Muscle layer of duodenum (tissue), 2 donors: ENCODE results near the gene C1QTNF7.
A peak's percentile ranks its signal among the peaks of the same experiment; 100 is the strongest.

Experiments
- H3K27ac ChIP-seq: one replicate; pipeline ENCODE4 v1.7.0; 2013; ENCODE audit warnings: mild to moderate bottlenecking, low read length
- H3K27me3 ChIP-seq: one replicate; pipeline ENCODE4 v1.7.0; 2013; ENCODE audit warnings: low read depth, mild to moderate bottlenecking, control low read depth, low read length
- H3K36me3 ChIP-seq, 2 donors: one replicate each; pipeline ENCODE4 v1.7.0; 2013; ENCODE audit warnings: low read length in 2 of 2, control low read depth in 1 of 2, mild to moderate bottlenecking in 1 of 2; ENCODE audit not compliant: insufficient read depth in 2 of 2, control insufficient read depth in 1 of 2
- H3K4me1 ChIP-seq, 2 donors: one replicate each; pipeline ENCODE4 v1.7.0; 2013; ENCODE audit warnings: low read length in 2 of 2, mild to moderate bottlenecking in 2 of 2, control low read depth in 1 of 2, moderate library complexity in 1 of 2; ENCODE audit not compliant: insufficient read depth in 2 of 2, control insufficient read depth in 1 of 2
- H3K4me3 ChIP-seq, 2 donors: one replicate each; pipeline ENCODE4 v1.7.0; 2013; ENCODE audit warnings: low read length in 2 of 2, low read depth in 1 of 2, mild to moderate bottlenecking in 1 of 2
- H3K9me3 ChIP-seq, 2 donors: one replicate each; pipeline ENCODE4 v1.7.0; 2013; ENCODE audit warnings: low read length in 2 of 2, control low read depth in 1 of 2, mild to moderate bottlenecking in 1 of 2; ENCODE audit not compliant: control insufficient read depth in 1 of 2
- donor health status: healthy.

C1QTNF7 gene

GRCh38 chr4:15427701-15428100 is at the start of gene C1QTNF7:
Gene C1QTNF7, plus strand, starts transcription at chr4:15428033. Its CDS starts 7,711 bp downstream, at chr4:15435744.
- Histone ChIP-seq H3K4me3 (peak within 1 kb of the TSS in 1 of 2 donors; percentile 5), H3K9me3 (no peaks in the 10 kb centered on the region), H3K27ac (peak within 1 kb of the TSS; percentile 42), H3K36me3 (no peaks in the 10 kb centered on the region), H3K27me3 (no peaks in the 10 kb centered on the region), H3K4me1 (peaks cover 0 to 13% of the 10 kb centered on the region in 2 donors)

GRCh38 chr4:15378062-15378461 is 49.8 kb upstream of the C1QTNF7 start:
- Histone ChIP-seq H3K27me3 (no peaks in the 10 kb centered on the region), H3K4me3 (no peak overlapping the region), H3K4me1 (no peaks in the 10 kb centered on the region), H3K36me3 (no peaks in the 10 kb centered on the region), H3K9me3 (no peaks in the 10 kb centered on the region), H3K27ac (no peak overlapping the region)

DNA sequence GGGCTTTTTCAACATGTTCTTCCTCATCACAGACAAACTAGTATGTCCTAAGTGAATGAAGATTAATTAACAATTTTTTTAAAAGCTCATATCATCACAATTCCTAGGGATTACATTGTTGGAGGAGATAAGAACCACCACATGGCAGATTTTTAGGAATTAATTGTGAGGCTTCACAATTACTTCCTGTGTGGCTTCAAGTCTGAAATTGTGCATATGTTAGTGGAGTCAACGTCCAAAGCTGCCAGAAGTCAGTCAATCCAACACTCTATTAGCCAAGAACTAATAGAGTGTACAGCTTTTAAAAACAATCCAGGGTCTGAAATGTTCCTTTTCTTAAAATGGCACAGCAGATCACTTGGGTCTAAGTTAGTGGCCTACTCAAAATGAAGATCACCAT is 49.3 kb upstream of the C1QTNF7 start:
- no peak overlapping the region for H3K4me3 ChIP-seq

GRCh38 chr4:15381806-15382338 is 46.0 kb upstream of the C1QTNF7 start:
- no peak overlapping the region for H3K4me3 ChIP-seq
- H3K9me3 ChIP-seq, result no peaks in the 10 kb centered on the region
- H3K27ac ChIP-seq, result no peak overlapping the region
- H3K27me3 ChIP-seq, result no peaks in the 10 kb centered on the region
- peaks cover 0 to 8% of the 10 kb centered on the region in 2 donors for H3K4me1 ChIP-seq
- H3K36me3 ChIP-seq, result no peaks in the 10 kb centered on the region

More for the DNA sequence above, 49.3 kb upstream of the C1QTNF7 start:
- Histone ChIP-seq H3K4me1 (no peaks in the 10 kb centered on the region), H3K27ac (no peak overlapping the region), H3K27me3 (no peaks in the 10 kb centered on the region), H3K36me3 (no peaks in the 10 kb centered on the region), H3K9me3 (no peaks in the 10 kb centered on the region)

DNA sequence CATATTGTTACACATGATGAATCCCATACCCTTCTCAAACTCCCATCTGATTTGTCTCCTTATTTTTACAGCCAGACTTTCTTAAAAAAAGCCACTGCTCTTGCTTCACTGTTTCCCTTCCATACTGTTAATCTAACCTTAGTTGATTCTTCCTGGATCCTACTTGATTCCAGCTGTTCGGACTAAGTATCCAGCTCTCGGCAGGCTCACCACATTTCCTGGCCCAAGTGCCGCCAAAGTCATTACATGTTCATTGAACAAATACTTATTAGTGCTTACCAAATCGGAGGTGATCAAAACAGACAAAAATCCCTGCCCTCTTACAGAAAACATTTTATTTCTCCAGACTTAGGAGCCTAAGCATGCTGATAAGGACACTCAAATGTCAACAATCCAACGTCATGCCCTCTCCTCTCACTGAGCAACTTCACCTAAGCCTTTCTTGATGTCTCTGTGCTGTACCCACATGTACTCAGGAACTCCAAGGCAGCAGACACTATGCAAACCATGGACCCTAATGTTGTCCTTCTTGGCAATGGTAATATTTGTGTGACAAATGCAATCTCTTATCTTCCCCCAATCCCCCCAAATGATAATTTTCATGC is 45.1 kb upstream of the C1QTNF7 start:
- Histone ChIP-seq H3K27me3 (no peaks in the 10 kb centered on the region), H3K36me3 (no peaks in the 10 kb centered on the region), H3K4me1 (peaks cover 0 to 8% of the 10 kb centered on the region in 2 donors), H3K9me3 (no peaks in the 10 kb centered on the region), H3K4me3 (no peak overlapping the region), H3K27ac (no peak overlapping the region)

DNA sequence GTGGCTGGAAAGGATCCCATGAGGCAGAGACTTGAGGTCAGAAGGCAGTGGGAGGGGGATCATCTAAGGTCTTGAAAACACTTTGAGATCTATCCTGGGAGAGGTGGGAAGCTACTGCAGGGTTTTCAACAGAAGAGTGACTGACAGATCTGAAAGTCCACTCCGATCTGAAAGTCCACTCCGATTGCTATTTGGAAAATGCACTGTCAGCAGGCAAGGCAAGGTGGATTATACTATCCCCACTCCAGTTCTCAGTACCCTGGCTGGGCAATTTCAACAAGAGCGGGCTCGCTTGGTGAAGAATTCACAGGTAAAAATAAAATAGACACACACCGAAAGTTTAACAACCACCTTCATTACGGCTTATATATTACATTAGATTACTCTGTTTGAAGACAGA is 42.3 kb upstream of the C1QTNF7 start:
- no peak overlapping the region for H3K27ac ChIP-seq
- no peak overlapping the region for H3K4me3 ChIP-seq
- no peaks in the 10 kb centered on the region for H3K36me3 ChIP-seq
- no peaks in the 10 kb centered on the region for H3K27me3 ChIP-seq
- no peaks in the 10 kb centered on the region for H3K9me3 ChIP-seq
- peaks cover 0 to 8% of the 10 kb centered on the region in 2 donors for H3K4me1 ChIP-seq

DNA sequence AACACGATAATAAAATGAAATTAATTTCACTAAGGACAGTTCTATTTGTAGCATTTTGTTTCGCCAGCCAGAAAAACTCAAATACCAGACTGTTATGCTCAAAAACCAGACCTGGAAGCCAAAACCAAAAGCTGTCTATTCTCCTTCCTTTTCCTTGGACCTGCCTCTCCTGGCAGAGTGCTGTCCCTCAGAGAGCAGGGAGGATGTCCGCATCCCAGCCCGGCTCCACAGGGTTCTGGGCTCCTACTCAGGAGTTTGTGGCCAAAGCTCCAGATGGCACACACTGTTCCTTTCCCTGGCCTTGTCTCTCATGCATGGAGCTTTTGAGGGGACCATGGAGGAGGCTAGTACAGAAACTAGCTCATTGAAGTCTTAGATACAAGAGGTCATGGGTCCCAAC is 41.9 kb upstream of the C1QTNF7 start:
- Histone ChIP-seq H3K36me3 (no peaks in the 10 kb centered on the region), H3K9me3 (no peaks in the 10 kb centered on the region), H3K4me1 (peaks cover 0 to 8% of the 10 kb centered on the region in 2 donors), H3K27me3 (no peaks in the 10 kb centered on the region), H3K4me3 (no peak overlapping the region), H3K27ac (no peak overlapping the region)

DNA sequence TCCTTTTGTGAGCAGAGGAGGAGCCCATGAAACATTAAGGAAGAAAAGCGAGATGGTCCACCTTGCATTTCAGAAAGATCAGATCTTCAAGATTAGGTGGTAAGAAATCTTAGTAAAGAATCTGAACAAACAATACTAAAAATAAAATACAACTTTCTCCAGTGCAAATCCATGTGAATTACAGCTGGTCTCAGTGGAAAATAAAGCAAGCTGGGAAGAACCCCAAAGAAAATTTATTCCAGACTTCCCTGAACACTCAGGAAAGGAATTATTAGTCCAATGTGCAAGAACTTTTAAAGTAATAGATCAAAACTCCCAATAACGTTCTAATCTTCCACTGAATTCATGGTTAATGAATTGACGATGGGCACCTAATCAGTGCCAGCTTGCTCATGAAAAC is 37.3 kb upstream of the C1QTNF7 start:
- Histone ChIP-seq H3K27me3 (no peaks in the 10 kb centered on the region), H3K36me3 (no peaks in the 10 kb centered on the region), H3K27ac (no peak overlapping the region), H3K4me1 (no peaks in the 10 kb centered on the region), H3K9me3 (no peaks in the 10 kb centered on the region), H3K4me3 (no peak overlapping the region)

DNA sequence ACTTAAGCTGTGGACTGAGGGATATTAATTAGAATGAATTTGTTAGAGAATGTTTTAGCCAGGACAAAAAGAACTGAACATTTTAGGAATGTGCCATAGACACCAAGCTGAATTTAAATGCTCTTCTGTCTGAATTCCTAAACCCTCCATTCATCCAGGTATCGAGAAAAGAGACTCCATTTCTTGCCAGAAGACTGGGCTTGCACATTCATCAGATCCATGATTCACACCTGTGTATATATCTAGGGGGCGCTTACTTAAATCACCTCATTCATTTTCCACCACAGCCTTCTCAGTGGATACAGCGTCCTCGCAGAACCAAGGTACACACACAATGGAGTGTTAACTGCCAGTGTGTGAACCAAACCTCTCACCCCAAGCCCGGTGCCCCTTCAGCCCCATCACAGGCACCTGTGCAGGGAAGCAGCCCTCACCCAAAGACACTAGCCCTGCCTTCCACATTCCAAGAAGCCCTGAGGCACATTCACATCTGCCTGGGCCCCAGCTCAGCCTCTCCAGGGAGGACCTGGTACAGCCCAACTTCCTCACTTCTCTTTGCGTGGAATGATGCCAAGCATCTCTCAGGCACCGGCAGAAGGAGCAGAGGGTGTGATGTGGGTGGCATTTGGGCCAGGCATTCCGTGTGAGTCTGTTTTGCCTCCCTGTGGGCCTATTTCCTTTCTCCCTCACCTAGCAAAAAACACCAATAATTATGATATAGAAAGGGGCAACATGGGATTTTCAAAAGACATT is 35.6 kb upstream of the C1QTNF7 start:
- no peaks in the 10 kb centered on the region for H3K4me1 ChIP-seq
- H3K36me3 ChIP-seq, result no peaks in the 10 kb centered on the region
- no peaks in the 10 kb centered on the region for H3K9me3 ChIP-seq
- no peak overlapping the region for H3K27ac ChIP-seq
- no peaks in the 10 kb centered on the region for H3K27me3 ChIP-seq
- no peak overlapping the region for H3K4me3 ChIP-seq

DNA sequence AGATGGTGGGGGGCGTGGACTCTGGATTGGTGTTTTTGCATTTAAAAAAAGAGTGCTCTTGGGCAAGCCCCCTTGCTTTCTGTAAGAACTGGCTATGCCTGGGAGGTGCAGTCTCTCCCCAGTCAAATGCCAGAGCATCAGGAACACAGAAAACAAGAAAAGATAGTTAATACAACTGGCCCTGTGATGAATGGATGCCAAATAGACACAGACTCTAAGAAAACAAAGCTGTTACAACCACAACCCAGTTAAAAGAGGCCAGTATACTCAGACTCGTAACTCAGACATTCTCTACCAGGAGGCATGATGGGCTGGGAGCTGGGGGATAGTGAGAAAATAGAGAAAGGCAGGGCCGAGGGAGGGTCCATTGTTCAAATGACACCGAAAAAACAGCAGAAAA is 32.5 kb upstream of the C1QTNF7 start:
- no peak overlapping the region for H3K27ac ChIP-seq

GRCh38 chr4:15396157-15396800 is 31.6 kb upstream of the C1QTNF7 start:
- Histone ChIP-seq H3K9me3 (no peaks in the 10 kb centered on the region), H3K36me3 (no peaks in the 10 kb centered on the region), H3K4me3 (no peak overlapping the region), H3K4me1 (peaks cover 0 to 20% of the 10 kb centered on the region in 2 donors), H3K27me3 (no peaks in the 10 kb centered on the region), H3K27ac (no peak overlapping the region)

More for the DNA sequence above, 32.5 kb upstream of the C1QTNF7 start:
- Histone ChIP-seq H3K9me3 (no peaks in the 10 kb centered on the region), H3K27me3 (no peaks in the 10 kb centered on the region), H3K4me3 (no peak overlapping the region), H3K36me3 (no peaks in the 10 kb centered on the region), H3K4me1 (peaks cover 0 to 11% of the 10 kb centered on the region in 2 donors)
